ENCODE results near the gene LMAN1. TPM values are rescaled to one million over a fixed set of nuclear protein-coding genes. Genes with fewer than 3 reads are reported as not detected.

Gene LMAN1, protein sequence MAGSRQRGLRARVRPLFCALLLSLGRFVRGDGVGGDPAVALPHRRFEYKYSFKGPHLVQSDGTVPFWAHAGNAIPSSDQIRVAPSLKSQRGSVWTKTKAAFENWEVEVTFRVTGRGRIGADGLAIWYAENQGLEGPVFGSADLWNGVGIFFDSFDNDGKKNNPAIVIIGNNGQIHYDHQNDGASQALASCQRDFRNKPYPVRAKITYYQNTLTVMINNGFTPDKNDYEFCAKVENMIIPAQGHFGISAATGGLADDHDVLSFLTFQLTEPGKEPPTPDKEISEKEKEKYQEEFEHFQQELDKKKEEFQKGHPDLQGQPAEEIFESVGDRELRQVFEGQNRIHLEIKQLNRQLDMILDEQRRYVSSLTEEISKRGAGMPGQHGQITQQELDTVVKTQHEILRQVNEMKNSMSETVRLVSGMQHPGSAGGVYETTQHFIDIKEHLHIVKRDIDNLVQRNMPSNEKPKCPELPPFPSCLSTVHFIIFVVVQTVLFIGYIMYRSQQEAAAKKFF
- polyA plus RNA-seq (2013, experiment 1 of 2): 65.8 TPM
- polyA plus RNA-seq (2013, experiment 2 of 2): 62.7 TPM

DNA sequence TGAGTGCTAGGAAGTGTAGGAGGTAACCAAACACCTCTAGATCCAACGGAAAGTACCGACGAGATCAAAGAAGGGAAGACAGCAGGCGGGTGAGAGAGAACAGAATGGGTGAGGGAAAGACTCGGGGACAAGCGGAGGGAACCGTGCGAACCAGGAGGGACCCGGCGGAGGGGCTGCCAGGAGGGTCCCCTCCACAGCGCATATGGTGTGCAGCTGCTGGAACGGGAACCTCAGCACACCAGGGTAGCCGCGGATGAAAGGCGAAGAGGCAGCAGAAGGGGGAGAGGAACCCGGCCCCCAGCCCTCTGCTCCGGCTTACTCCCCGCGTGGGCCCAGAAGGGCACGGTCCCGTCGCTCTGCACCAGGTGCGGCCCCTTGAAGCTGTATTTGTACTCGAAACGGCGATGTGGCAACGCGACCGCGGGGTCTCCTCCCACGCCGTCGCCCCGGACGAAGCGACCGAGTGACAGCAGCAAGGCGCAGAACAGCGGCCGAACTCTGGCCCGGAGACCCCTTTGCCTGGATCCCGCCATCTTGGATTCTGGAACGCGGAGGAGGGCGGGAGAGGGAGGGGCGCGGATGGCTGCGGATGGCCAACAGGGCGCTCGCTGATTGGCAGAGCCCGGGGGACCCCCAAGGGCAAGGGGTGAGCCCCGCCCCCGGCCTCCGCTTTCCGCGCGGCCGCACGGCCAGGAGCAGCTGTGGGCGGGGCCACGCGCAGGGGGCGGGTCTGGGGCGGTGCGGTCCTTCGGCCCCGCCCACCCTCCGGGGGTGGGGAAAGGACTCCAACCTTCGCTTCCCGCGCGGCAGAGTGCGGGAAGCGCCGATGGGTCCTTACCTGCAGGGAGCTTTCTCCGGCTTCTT is at the start of gene LMAN1:
Gene LMAN1 (minus strand): TSS at position 554 of the 864 bp plus-strand sequence. CDS start 21 bp downstream, at position 533.
- H3K4ac ChIP-seq (ENCODE audit: low read depth, low read length): peak within 1 kb of the TSS; percentile 82
- H3K9ac ChIP-seq (ENCODE audit: low read length): peak within 1 kb of the TSS; percentile 98
- peak within 1 kb of the TSS; percentile 96 for H3K4me3 ChIP-seq (ENCODE audit: low read length)
- no peak within 1 kb of the TSS for H4K5ac ChIP-seq (ENCODE audit: low read length)
- H2BK15ac ChIP-seq (replicated peaks; ENCODE audit: low read depth): no peak within 1 kb of the TSS
- H2BK5ac ChIP-seq (ENCODE audit: low read length): peak within 1 kb of the TSS; percentile 86
- H4K8ac ChIP-seq (ENCODE audit: low read depth, low read length): no peak within 1 kb of the TSS
- H2BK120ac ChIP-seq (ENCODE audit: low read depth, low read length): no peak within 1 kb of the TSS
- H3K79me2 ChIP-seq (ENCODE audit: control insufficient read depth, insufficient read depth, low read length): peaks cover 8% of the 10 kb centered on the region
- H3K56ac ChIP-seq (ENCODE audit: low read length): peak within 1 kb of the TSS; percentile 99
- H3K4me1 ChIP-seq (ENCODE audit: control insufficient read depth, low read depth, low read length): no peaks in the 10 kb centered on the region
- H3K23ac ChIP-seq (ENCODE audit: low read length): peak within 1 kb of the TSS; percentile 97
- DNase-seq: peak; percentile 97
- peaks cover 5% of the 10 kb centered on the region for H3K79me1 ChIP-seq (ENCODE audit: low read length)
- H3K18ac ChIP-seq (ENCODE audit: low read length): peak within 1 kb of the TSS; percentile 35
- H3K27me3 ChIP-seq (ENCODE audit: insufficient read depth, low read length, poor library complexity): no peaks in the 10 kb centered on the region
- no peak within 1 kb of the TSS for H2AK5ac ChIP-seq (ENCODE audit: low read length)
- H3K4me2 ChIP-seq (ENCODE audit: low read length): peak within 1 kb of the TSS; percentile 33
- H3K27ac ChIP-seq (ENCODE audit: low read depth, low read length): peak within 1 kb of the TSS; percentile 26
- H3K36me3 ChIP-seq (ENCODE audit: control insufficient read depth, insufficient read depth, low read length): no peaks in the 10 kb centered on the region
- WGBS (ENCODE audit: extremely low coverage, insufficient coverage, low lambda C conversion rate): no CpG with 5 or more reads among the region's 76 CpGs

DNA sequence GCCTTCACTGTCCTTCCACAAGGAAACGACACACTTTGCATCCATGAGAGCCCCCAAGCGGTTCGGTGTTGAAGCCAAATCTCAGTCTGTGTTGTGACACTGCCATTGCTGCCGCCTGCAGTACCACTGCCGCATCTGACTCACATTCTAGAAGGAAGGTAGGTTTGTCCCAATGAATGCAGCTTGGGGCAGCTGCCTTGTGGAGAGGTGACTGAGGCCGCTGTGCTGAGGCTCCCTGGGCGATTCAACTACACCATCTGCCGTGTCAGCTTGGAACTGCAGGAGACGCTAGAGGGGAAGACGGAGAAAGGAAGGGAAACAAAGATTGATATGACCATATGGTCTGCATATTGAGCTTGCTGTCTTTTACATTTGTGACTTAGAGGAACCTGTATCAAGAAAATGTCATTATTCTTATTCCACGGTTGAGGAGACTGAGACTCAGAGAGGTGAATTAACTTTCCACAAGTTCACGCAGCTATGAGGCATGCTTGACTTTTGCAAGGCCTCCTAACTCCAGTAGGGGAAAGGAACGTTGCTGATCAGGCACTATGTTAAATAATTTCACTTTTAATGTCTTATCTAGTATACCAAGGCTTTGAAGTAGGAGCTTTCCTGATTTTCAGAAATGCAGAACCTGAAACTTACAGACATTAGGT is 43.5 kb upstream of the LMAN1 start:
- Histone ChIP-seq H3K4me2 (ENCODE audit: low read length) (no peak overlapping the region), H3K4me3 (ENCODE audit: low read length) (no peak overlapping the region), H3K23ac (ENCODE audit: low read length) (no peak overlapping the region), H3K36me3 (ENCODE audit: control insufficient read depth, insufficient read depth, low read length) (no peaks in the 10 kb centered on the region), H2BK120ac (ENCODE audit: low read depth, low read length) (no peak overlapping the region), H3K27me3 (ENCODE audit: insufficient read depth, low read length, poor library complexity) (no peaks in the 10 kb centered on the region), H3K56ac (ENCODE audit: low read length) (no peak overlapping the region), H2BK5ac (ENCODE audit: low read length) (no peak overlapping the region), H3K18ac (ENCODE audit: low read length) (no peak overlapping the region), H3K79me1 (ENCODE audit: low read length) (no peaks in the 10 kb centered on the region), H3K4ac (ENCODE audit: low read depth, low read length) (no peak overlapping the region), H3K9ac (ENCODE audit: low read length) (no peak overlapping the region), H4K5ac (ENCODE audit: low read length) (no peak overlapping the region), H4K8ac (ENCODE audit: low read depth, low read length) (no peak overlapping the region), H3K27ac (ENCODE audit: low read depth, low read length) (no peak overlapping the region), H2AK5ac (ENCODE audit: low read length) (no peak overlapping the region), H2BK15ac (replicated peaks; ENCODE audit: low read depth) (no peak overlapping the region), H3K79me2 (ENCODE audit: control insufficient read depth, insufficient read depth, low read length) (no peaks in the 10 kb centered on the region), H3K4me1 (ENCODE audit: control insufficient read depth, low read depth, low read length) (no peaks in the 10 kb centered on the region)
- no CpG with 5 or more reads among the region's 13 CpGs for WGBS (ENCODE audit: extremely low coverage, insufficient coverage, low lambda C conversion rate)
- peak; percentile 99 for DNase-seq

DNA sequence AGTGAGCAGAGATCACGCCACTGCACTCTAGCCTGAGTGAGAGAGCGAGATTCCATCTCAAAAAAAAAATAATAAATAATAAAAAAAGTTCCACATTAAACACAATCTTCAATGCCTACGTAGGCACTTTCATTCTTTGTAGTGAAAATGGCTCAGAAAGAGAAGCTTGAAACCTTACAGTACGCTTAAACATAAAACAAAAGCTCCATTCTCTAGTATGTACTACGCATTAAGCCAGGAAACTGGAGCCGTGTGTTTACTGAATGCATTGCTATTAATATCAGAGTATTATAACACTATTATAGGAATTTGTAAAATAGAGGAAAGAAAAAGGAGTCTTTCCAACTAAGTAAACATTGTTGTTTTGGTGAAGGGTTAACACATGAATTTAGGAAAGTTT is 41.3 kb upstream of the LMAN1 start:
- Histone ChIP-seq H3K36me3 (ENCODE audit: control insufficient read depth, insufficient read depth, low read length) (no peaks in the 10 kb centered on the region), H2AK5ac (ENCODE audit: low read length) (no peak overlapping the region)

DNA sequence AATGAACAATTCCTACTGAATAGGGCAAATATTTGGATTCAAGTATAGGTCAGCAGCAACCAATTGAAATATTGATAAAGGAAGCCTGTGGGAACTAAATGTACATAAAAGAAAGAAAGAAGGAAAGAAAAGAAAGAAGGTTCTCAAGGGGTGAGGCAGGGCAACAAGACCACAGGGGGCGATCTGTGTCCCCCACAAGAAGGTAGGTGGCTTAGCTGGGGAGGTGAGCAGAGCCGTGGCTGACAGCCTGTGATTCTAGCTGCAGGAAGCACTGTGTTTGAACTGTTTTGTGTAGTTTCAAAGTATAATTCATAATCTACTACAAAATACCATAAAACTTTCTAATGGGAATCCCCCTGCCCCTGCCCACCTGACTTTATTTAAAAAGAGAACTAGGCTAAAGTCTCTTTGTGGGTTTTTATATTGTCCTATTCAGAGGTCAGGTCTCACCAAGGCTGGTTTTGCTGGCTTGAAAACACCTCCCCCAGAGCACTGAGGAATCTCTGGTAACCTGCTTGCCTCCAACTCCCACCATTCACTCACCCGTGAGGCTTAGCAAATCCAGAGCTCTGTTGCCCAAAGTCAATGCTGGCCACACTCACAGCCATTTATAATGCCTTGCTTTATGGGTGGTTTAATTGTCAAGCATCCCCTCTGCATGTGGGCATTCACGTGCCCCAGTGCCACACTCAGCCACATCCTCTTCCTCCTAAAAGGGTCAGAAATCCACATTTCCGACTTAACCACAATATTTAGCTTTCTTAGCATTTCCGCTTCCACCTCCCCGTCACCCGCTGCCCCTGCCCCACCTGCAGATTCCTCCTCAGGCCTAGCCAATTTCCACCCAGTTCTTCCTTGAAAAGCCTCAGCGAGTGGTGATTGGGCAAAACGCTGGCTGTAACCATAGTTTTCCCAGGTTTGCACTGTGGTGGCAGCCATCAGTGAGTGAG is 36.4 kb upstream of the LMAN1 start:
- H2BK120ac ChIP-seq (ENCODE audit: low read depth, low read length): no peak overlapping the region
- no peak overlapping the region for H3K18ac ChIP-seq (ENCODE audit: low read length)
- H3K4me2 ChIP-seq (ENCODE audit: low read length): no peak overlapping the region
- H3K4me1 ChIP-seq (ENCODE audit: control insufficient read depth, low read depth, low read length): no peaks in the 10 kb centered on the region
- H3K56ac ChIP-seq (ENCODE audit: low read length): no peak overlapping the region
- no peak overlapping the region for H3K9ac ChIP-seq (ENCODE audit: low read length)
- no peaks in the 10 kb centered on the region for H3K27me3 ChIP-seq (ENCODE audit: insufficient read depth, low read length, poor library complexity)
- H3K79me2 ChIP-seq (ENCODE audit: control insufficient read depth, insufficient read depth, low read length): no peaks in the 10 kb centered on the region
- no peak overlapping the region for H3K4ac ChIP-seq (ENCODE audit: low read depth, low read length)
- H2BK5ac ChIP-seq (ENCODE audit: low read length): no peak overlapping the region
- no peak overlapping the region for H3K4me3 ChIP-seq (ENCODE audit: low read length)
- H2AK5ac ChIP-seq (ENCODE audit: low read length): no peak overlapping the region
- DNase-seq: no peak
- WGBS (ENCODE audit: extremely low coverage, insufficient coverage, low lambda C conversion rate): no CpG with 5 or more reads among the region's 10 CpGs
- no peak overlapping the region for H4K5ac ChIP-seq (ENCODE audit: low read length)
- H3K36me3 ChIP-seq (ENCODE audit: control insufficient read depth, insufficient read depth, low read length): no peaks in the 10 kb centered on the region
- no peak overlapping the region for H2BK15ac ChIP-seq (replicated peaks; ENCODE audit: low read depth)
- H3K23ac ChIP-seq (ENCODE audit: low read length): no peak overlapping the region
- H3K79me1 ChIP-seq (ENCODE audit: low read length): no peaks in the 10 kb centered on the region
- H3K27ac ChIP-seq (ENCODE audit: low read depth, low read length): no peak overlapping the region
- no peak overlapping the region for H4K8ac ChIP-seq (ENCODE audit: low read depth, low read length)

More for the DNA sequence above, 41.3 kb upstream of the LMAN1 start:
- Histone ChIP-seq H3K23ac (ENCODE audit: low read length) (no peak overlapping the region), H3K9ac (ENCODE audit: low read length) (no peak overlapping the region), H3K4me1 (ENCODE audit: control insufficient read depth, low read depth, low read length) (no peaks in the 10 kb centered on the region), H4K5ac (ENCODE audit: low read length) (no peak overlapping the region), H3K18ac (ENCODE audit: low read length) (no peak overlapping the region), H3K56ac (ENCODE audit: low read length) (no peak overlapping the region), H4K8ac (ENCODE audit: low read depth, low read length) (no peak overlapping the region), H2BK5ac (ENCODE audit: low read length) (no peak overlapping the region), H3K27ac (ENCODE audit: low read depth, low read length) (no peak overlapping the region), H3K4me2 (ENCODE audit: low read length) (no peak overlapping the region), H2BK15ac (replicated peaks; ENCODE audit: low read depth) (no peak overlapping the region), H3K79me1 (ENCODE audit: low read length) (no peaks in the 10 kb centered on the region), H3K27me3 (ENCODE audit: insufficient read depth, low read length, poor library complexity) (no peaks in the 10 kb centered on the region), H3K79me2 (ENCODE audit: control insufficient read depth, insufficient read depth, low read length) (no peaks in the 10 kb centered on the region), H3K4me3 (ENCODE audit: low read length) (no peak overlapping the region), H2BK120ac (ENCODE audit: low read depth, low read length) (no peak overlapping the region), H3K4ac (ENCODE audit: low read depth, low read length) (no peak overlapping the region)
- no peak for DNase-seq
- no CpG with 5 or more reads among the region's 6 CpGs for WGBS (ENCODE audit: extremely low coverage, insufficient coverage, low lambda C conversion rate)

DNA sequence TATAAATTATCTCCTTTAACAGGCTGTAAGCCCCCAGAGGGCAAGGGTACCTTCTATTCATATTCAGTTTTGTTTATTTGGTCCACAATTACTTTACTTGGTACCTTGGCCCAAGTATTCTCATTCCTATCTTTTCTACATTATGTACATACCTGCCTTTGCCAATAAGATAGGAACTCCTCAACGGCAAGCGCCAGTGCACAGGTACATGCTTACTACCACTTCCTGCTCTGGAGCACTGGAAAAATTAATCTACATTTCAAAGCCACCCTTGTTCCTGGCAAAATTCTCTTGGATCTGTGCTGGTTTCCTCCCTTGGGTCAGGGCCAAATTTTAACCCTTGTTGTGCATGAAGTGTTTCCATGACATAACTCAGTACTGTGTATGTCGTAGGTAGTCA is 34.3 kb upstream of the LMAN1 start:
- no peak overlapping the region for H3K9ac ChIP-seq (ENCODE audit: low read length)
- no peak overlapping the region for H2BK15ac ChIP-seq (replicated peaks; ENCODE audit: low read depth)
- no peak overlapping the region for H4K5ac ChIP-seq (ENCODE audit: low read length)
- no peaks in the 10 kb centered on the region for H3K36me3 ChIP-seq (ENCODE audit: control insufficient read depth, insufficient read depth, low read length)
- no peak for DNase-seq
- no peak overlapping the region for H3K18ac ChIP-seq (ENCODE audit: low read length)
- H3K4me2 ChIP-seq (ENCODE audit: low read length): no peak overlapping the region
- no peaks in the 10 kb centered on the region for H3K4me1 ChIP-seq (ENCODE audit: control insufficient read depth, low read depth, low read length)
- H3K23ac ChIP-seq (ENCODE audit: low read length): no peak overlapping the region
- H3K56ac ChIP-seq (ENCODE audit: low read length): no peak overlapping the region
- no peak overlapping the region for H4K8ac ChIP-seq (ENCODE audit: low read depth, low read length)
- no CpG with 5 or more reads among the region's 3 CpGs for WGBS (ENCODE audit: extremely low coverage, insufficient coverage, low lambda C conversion rate)
- H2BK5ac ChIP-seq (ENCODE audit: low read length): no peak overlapping the region
- no peak overlapping the region for H2BK120ac ChIP-seq (ENCODE audit: low read depth, low read length)
- peaks cover under 1% of the 10 kb centered on the region for H3K27me3 ChIP-seq (ENCODE audit: insufficient read depth, low read length, poor library complexity)
- H2AK5ac ChIP-seq (ENCODE audit: low read length): no peak overlapping the region
- H3K27ac ChIP-seq (ENCODE audit: low read depth, low read length): no peak overlapping the region
- H3K79me1 ChIP-seq (ENCODE audit: low read length): no peaks in the 10 kb centered on the region
- H3K4ac ChIP-seq (ENCODE audit: low read depth, low read length): no peak overlapping the region
- no peaks in the 10 kb centered on the region for H3K79me2 ChIP-seq (ENCODE audit: control insufficient read depth, insufficient read depth, low read length)
- no peak overlapping the region for H3K4me3 ChIP-seq (ENCODE audit: low read length)

Data from mesendoderm (in vitro differentiated cells).